Measurements from ENCODE around the gene IZUMO1. TPM values are rescaled to one million over a fixed set of nuclear protein-coding genes. Genes with fewer than 3 reads are reported as not detected.
"Not testable (repeated sequence)": the region's sequence is repeated elsewhere in the genome, so short reads cannot be mapped to it uniquely, and the experiment has no call there.

IZUMO1 gene
- total and polyA plus RNA-seq, 3 donors from 2014 or later = 10.5 to 32.8 (median 28.9) TPM

GRCh38 chr19:48768994-48769713 lies 22.4 kb upstream of the IZUMO1 start:
- no peak for DNase-seq
- TF ChIP-seq CTCF (IDR thresholded peaks at IDR 0.05) (no peak), POLR2A (IDR thresholded peaks at IDR 0.05) (no peak)
- Histone ChIP-seq H3K4me1 (peaks cover 3% of the 10 kb centered on the region), H3K4me3 (no peak overlapping the region), H3K27ac (no peak overlapping the region), H3K9me3 (no peaks in the 10 kb centered on the region), H3K27me3 (no peaks in the 10 kb centered on the region), H3K36me3 (ENCODE audit: low read depth, missing control alignments) (no peaks in the 10 kb centered on the region)
- intact Hi-C loops (cut with DNase I; ENCODE audit: low total_unique reads) = no loop called here
- WGBS, 2 donors = 73 to 83% methylated on average over 11 of the region's 11 CpGs

- intact Hi-C loops (cut with DNase I; ENCODE audit: low total_unique reads); H3K27ac ChIP-seq; H3K27me3 ChIP-seq; DNase-seq; H3K36me3 ChIP-seq (ENCODE audit: low read depth, missing control alignments); H3K9me3 ChIP-seq; H3K4me3 ChIP-seq; H3K4me1 ChIP-seq: not testable (repeated sequence)
- 39 to 45% methylated on average over 6 of the region's 6 CpGs for WGBS, 2 donors
Observed at GRCh38 chr19:48768171-48768753, 21.6 kb upstream of the IZUMO1 start.

- DNase-seq; H3K36me3 ChIP-seq (ENCODE audit: low read depth, missing control alignments); intact Hi-C loops (cut with DNase I; ENCODE audit: low total_unique reads); H3K9me3 ChIP-seq; H3K27me3 ChIP-seq; H3K4me3 ChIP-seq; H3K4me1 ChIP-seq; H3K27ac ChIP-seq: not testable (repeated sequence)
- 47 to 50% methylated on average over 5 of the region's 5 CpGs for WGBS, 2 donors
Observed at GRCh38 chr19:48765816-48766215, 19.1 kb upstream of the IZUMO1 start.

- WGBS, 2 donors = 81 to 86% methylated on average over 14 to 16 of the region's 16 CpGs
- DNase-seq = no peak
- TF ChIP-seq POLR2A (IDR thresholded peaks at IDR 0.05) (no peak), CTCF (IDR thresholded peaks at IDR 0.05) (no peak)
- Histone ChIP-seq H3K9me3 (no peaks in the 10 kb centered on the region), H3K4me1 (peaks cover 5% of the 10 kb centered on the region), H3K27ac (no peak overlapping the region), H3K4me3 (no peak overlapping the region), H3K36me3 (ENCODE audit: low read depth, missing control alignments) (no peaks in the 10 kb centered on the region), H3K27me3 (no peaks in the 10 kb centered on the region)
- intact Hi-C loops (cut with DNase I; ENCODE audit: low total_unique reads) = no loop called here
Observed at GRCh38 chr19:48760504-48761205, 13.9 kb upstream of the IZUMO1 start.

GRCh38 chr19:48757741-48758144 lies 11.0 kb upstream of the IZUMO1 start:
- TF ChIP-seq CTCF (IDR thresholded peaks at IDR 0.05) (no peak), POLR2A (IDR thresholded peaks at IDR 0.05) (no peak)
- H3K9me3 ChIP-seq = no peaks in the 10 kb centered on the region
- intact Hi-C loops (cut with DNase I; ENCODE audit: low total_unique reads) = no loop called here
- H3K36me3 ChIP-seq (ENCODE audit: low read depth, missing control alignments) = no peaks in the 10 kb centered on the region
- no peaks in the 10 kb centered on the region for H3K27me3 ChIP-seq
- DNase-seq = no peak
- no peak overlapping the region for H3K4me3 ChIP-seq
- H3K4me1 ChIP-seq = peaks cover 11% of the 10 kb centered on the region
- 73 to 80% methylated on average over 10 to 14 of the region's 14 CpGs for WGBS, 2 donors
- H3K27ac ChIP-seq = peak overlapping the region in 1 of 2 donors; percentile 10

Measured in testis (tissue), 3 donors.